Activated naive CD4-positive, alpha-beta T cell treated with anti-CD3 and anti-CD28 coated beads, Interleukin-2, amount 50 U/mL, for 72 hours (primary cell): Measurements from ENCODE around the gene NTSR1. TPM values are rescaled to one million over a fixed set of nuclear protein-coding genes. Genes with fewer than 3 reads are reported as not detected.

Source experiments
- ATAC-seq, 2 donors: fragments of 150-1000 bp; cut with Tn5 transposase; 2 replicates each; pipeline ENCODE4 v1.10.0; 2021; ENCODE audit warnings: mild to moderate bottlenecking in 2 of 2, moderate library complexity in 2 of 2
- DNase-seq, 2 donors: peaks; one replicate each; pipeline ENCODE4 v3.0.0; 2021 to 2022; ENCODE audit warnings: low spot score in 2 of 2
- H3K27ac Mint-ChIP-seq, 2 donors: one replicate each; pipeline ENCODE4 v1.8.0; 2022; ENCODE audit warnings: mild to moderate bottlenecking in 2 of 2, mixed read lengths in 2 of 2
- H3K36me3 Mint-ChIP-seq, 2 donors: one replicate each; pipeline ENCODE4 v1.8.0; 2022; ENCODE audit warnings: mixed read lengths in 2 of 2
- H3K9me3 Mint-ChIP-seq, 2 donors: one replicate each; pipeline ENCODE4 v1.8.0; 2022; ENCODE audit warnings: mixed read lengths in 2 of 2
- total RNA-seq, 2 donors: library from RNA; stranded (reverse); gene quantifications; one replicate each; pipeline ENCODE4 v1.2.3, GENCODE V29; 2022

The NTSR1 gene
- total RNA-seq, 2 donors from 2014 or later: not detected

DNA sequence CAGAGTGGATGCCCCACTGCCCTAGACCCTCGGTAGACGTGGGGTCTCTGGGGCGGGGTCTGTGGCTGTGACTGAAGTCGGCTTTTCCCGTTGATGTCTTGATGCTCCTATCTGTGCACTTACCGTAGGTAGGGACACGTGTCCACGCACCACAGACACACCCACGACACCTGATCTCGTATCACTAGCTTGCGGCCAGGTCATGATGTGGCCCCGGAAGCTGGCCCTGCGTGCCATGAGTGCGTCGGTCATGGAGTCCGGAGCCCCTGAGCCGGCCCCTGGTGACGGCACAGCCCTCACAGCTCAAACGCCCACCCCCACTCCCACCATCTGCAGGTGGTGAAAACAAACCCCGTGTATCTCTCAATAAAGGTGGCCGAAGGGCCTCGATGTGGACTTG lies 53.7 kb downstream of the NTSR1 start:
- H3K27ac Mint-ChIP-seq: no peak overlapping the region
- DNase-seq (no peak), ATAC-seq (no peak)
- H3K36me3 Mint-ChIP-seq: no peaks in the 10 kb centered on the region
- H3K9me3 Mint-ChIP-seq: no peaks in the 10 kb centered on the region

DNA sequence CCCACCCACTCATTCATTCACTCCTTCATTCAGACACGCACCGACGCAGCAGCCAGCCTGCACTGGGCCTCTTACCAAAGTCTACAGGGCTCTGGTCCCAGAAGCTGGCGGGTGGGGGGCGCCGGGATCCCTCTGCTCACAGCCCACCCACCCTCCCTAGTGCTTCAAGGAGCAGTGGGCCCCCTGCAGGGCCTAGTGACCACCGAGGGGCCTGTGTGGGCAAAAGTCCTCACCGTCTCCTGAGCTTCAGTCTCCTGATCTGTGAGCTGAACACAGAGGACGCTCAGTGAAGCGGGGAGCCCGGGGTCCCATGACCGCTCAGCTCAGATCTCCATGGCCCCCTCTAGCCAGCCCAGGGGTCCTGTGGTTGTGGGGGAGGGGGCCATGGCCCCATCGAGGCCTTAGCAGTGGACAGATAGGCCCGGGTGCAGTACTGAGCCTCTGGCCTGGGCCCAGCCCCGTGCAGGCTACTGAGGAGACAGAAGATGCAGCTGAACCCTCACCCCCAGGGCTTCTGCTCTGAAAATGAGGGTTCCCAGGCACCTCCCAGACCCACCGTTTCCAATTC lies 54.2 kb downstream of the NTSR1 start:
- Mint-ChIP-seq H3K9me3 (no peaks in the 10 kb centered on the region), H3K36me3 (no peaks in the 10 kb centered on the region), H3K27ac (peak overlapping the region in 1 of 2 donors; percentile 46)
- ATAC-seq: no peak
- DNase-seq: no peak

DNA sequence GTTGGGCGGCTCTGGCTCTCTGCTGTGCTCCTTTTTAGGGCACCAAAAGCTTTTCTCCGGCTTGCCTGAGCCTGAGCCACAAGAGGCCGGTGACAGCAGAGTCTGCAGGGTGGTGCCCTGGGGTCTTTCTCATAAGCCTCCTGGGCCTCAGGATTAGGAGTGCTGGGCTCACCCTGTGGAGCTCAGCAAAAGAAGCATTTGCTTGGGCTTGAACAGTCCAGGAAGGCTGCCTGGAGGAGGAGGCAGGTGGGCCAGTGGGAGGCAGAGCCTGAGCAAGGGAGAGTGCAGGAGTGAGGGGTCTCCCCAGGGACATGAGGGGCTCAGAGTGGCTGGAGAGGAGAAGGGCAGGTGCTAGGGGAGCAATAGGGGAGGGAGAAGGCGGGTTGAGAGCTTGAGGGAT lies 54.8 kb downstream of the NTSR1 start:
- ATAC-seq (no peak), DNase-seq (no peak)
- H3K9me3 Mint-ChIP-seq: no peaks in the 10 kb centered on the region
- no peaks in the 10 kb centered on the region for H3K36me3 Mint-ChIP-seq
- peak overlapping the region in 1 of 2 donors; percentile 46 for H3K27ac Mint-ChIP-seq

DNA sequence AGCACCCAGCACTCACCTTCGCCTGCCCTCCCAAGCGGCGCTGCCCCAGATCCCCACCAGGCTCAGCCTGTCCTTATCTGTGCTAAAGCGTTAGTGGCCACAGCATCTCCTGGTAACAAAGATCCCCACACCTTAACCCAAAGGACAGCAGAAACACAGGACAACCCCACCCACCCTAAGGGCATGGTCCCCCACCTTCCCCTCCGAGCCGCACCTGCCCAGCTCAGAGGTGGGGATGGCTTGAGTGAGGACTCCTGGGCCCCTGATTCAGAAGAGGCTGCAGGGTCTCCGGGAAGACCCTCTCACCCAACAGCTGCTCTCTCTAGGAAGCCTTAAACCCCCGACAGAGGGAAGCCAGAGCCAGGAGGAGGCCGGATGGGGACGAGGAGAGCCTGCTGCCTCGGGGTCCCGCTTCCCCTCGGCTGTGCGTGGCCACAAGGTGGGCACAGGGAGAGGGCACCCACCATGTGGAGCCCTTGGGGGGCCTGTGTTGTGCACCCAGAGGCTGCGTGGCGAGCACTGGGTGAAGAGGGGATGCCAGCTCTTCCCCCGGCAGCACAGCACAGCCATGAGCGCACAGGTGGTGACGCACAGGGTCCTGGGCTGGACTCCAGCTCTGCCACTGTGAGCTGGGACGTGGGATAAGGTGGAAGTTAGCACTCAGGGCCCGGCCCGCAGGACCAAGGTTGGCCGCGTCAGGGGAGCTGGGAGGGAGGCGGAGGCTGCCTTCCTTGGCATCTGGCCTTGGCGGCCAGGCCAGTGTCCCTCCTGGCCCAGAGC lies 55.7 kb downstream of the NTSR1 start:
- DNase-seq: no peak
- Mint-ChIP-seq H3K36me3 (no peaks in the 10 kb centered on the region), H3K27ac (peak overlapping the region in 1 of 2 donors; percentile 58), H3K9me3 (no peaks in the 10 kb centered on the region)
- no peak for ATAC-seq

DNA sequence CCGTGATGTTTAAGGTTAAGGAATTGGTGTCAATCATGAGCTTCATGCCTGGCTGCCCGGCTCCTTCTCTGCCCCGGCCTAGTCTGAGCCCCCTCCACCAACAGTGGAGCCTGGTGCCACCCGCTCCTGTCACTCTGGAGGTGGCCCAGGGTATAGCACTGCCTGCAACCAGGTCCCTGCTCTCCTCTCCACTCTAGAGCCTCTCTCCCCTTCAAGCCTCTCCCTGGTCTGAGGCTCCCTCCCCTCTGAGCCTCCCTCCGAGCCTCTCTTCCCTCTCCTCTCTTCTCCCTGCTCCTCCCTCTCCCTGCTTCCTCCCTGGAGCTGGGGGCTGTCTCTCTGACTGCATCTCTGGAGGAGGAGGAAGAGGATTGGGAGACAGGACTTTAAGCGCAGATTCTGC lies 56.4 kb downstream of the NTSR1 start:
- H3K9me3 Mint-ChIP-seq: no peaks in the 10 kb centered on the region
- H3K36me3 Mint-ChIP-seq: no peaks in the 10 kb centered on the region
- no peak for DNase-seq
- peak overlapping the region; percentile 29 to 58 for H3K27ac Mint-ChIP-seq
- no peak for ATAC-seq

DNA sequence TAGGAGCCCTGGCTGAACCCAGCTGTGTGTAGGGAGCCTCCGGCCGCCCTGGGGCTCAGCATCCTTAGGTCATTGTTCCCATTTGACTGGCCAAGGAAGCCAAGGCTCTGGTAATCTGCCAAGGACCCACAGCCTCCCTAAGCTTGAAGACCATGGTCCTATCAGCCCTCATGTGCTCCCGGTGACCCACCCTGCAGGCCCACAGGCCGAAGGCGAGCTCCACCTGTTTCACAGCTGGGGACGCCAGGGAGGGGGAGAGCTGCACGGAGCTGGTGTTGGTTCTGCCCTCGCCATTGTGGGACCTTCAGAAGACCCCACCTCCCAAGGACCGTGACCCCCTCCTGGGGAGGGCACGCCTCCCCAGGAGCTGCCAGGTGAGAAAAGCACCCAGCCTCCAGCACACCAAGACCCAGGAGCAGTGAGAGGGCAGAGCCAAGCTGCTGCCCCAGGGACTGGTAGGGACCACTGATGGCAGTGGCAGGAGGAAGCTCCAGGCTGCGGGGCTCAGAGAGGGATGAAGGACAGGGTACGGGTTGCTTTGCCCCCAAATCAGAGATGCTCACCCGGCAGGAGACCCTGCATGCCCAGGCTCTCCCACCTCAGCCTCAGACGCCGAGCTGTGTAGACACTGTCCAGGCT lies 56.9 kb downstream of the NTSR1 start:
- Mint-ChIP-seq H3K27ac (peak overlapping the region in 1 of 2 donors; percentile 58), H3K9me3 (no peaks in the 10 kb centered on the region), H3K36me3 (no peaks in the 10 kb centered on the region)
- DNase-seq: no peak
- ATAC-seq: no peak

DNA sequence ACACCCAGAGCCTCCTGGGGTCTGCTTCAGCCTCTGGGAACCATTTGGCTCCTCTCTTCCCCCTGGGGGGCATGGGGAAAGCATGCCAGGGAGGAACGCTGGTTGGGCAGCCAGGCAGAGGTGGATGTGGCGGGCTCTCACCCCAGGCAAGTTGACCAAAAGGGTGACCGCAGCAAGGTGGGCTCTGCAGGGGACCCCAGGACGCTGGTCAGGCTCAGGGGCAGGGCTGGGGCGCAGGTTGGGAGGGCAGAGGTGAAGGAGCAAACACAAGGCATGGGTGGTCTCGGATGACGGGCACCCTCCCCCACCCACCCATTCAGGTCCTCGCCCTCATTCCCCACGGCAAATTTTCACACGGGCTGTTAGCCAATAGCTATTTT lies 57.4 kb downstream of the NTSR1 start:
- no peaks in the 10 kb centered on the region for H3K36me3 Mint-ChIP-seq
- no peaks in the 10 kb centered on the region for H3K9me3 Mint-ChIP-seq
- DNase-seq: no peak
- no peak for ATAC-seq
- peak overlapping the region in 1 of 2 donors; percentile 58 for H3K27ac Mint-ChIP-seq

DNA sequence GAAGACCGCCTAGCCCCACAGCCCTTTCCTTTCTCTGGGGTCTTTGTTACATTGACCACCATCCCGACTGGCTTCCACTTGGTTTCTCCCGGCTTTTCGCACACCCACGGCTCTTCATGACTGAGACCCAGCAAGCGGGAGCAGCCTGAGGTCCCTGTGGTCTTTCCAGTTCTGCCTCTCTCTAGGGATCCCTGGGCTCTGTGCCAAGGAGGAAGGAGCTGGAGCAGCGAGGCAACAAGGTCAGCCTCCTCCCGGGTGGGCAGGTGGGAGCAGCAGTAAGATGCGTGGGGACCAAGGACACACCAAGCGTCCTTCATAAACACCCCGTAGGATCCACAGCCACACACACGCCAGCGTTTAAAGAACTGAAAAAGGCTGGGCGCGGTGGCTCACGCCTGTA lies 58.1 kb downstream of the NTSR1 start:
- no peak for ATAC-seq

DNA sequence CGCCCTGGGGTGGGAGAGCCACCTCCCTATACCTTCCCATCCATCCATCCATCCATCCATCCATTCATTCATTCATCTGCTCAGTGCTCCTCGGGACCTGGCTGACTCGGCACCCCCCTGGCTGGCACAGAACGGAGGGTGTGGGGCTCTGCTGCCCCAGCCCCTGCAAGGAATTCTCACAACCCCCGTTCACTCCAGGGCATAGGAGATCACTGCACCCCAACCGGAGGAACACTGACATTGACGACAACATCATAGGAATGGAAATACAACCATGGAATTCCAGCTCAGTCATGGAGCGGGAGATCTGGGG lies 59.6 kb downstream of the NTSR1 start:
- Mint-ChIP-seq H3K9me3 (no peaks in the 10 kb centered on the region), H3K36me3 (no peaks in the 10 kb centered on the region), H3K27ac (peak overlapping the region in 1 of 2 donors; percentile 3)
- DNase-seq (no peak), ATAC-seq (no peak)

More for the DNA sequence above, 58.1 kb downstream of the NTSR1 start:
- Mint-ChIP-seq H3K36me3 (no peaks in the 10 kb centered on the region), H3K27ac (no peak overlapping the region), H3K9me3 (no peaks in the 10 kb centered on the region)
- no peak for DNase-seq

DNA sequence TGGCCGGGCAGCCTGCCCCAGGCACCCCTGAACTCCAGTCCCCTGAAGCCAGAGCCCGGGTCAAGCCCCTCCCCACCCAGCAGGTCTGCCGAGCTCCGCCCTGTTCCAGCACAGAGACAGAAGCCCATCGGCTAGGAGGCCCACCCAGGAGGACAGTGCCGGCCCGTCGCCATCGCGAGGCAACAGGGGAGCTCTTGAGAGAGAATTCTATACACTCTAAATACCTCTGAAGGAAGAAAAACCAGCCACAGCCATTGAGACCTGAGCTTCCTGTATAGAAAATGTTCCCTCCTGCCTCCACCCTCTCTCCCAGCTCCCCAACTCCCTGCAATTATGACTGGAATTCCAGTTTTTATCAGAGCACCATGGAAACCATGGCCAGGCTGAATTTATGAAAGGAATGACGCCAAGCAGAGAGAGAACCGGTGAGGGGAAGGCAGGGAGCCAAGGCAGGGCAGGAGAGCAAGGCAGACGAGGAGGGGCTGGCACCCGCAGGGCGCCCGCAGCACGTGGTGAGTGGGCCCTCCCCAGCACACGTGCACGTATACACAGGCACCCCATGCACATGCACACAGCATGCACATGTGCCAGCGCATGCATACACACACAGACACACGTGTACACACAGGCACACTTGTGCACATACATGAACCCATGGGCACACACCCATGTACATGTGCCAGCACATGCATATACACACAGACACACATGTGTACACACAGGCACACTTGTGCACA lies 60.1 kb downstream of the NTSR1 start:
- DNase-seq (no peak), ATAC-seq (no peak)
- Mint-ChIP-seq H3K9me3 (no peaks in the 10 kb centered on the region), H3K27ac (peak overlapping the region in 1 of 2 donors; percentile 3), H3K36me3 (no peaks in the 10 kb centered on the region)

DNA sequence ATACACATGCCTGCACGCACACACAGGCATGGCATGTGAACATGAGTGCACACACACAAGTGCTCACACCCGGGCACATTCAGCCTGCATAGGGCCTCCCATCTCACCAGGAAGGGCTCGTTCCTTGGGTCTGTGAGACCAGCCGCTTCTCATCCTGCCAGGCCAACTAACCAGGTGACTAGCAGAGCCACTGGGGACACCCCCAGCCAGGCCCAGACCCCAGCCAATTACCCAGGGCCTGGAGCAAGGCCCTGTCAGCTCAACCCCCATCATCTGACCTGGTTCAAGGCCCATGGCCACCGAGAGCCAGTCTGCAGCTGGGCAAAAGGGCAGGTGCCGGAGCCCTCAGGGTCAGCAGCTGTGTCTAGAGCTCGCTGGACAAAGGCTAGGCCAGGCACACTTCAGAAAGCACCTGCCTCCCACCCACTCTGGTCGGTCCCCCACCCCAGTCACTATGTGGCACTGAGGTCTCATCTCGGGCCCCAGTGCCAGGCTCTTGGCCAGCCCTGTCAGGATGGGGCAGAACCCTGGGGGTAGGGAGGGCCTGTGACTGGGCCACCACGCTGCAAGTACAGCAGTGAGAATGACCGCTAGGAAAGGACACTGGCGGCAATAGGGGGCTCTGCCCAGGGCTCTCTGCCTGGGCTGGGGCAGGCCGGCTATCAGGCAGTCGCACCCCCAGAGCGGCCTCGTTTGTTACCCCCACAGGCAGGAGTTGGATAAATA lies 60.9 kb downstream of the NTSR1 start:
- ATAC-seq: no peak
- no peak for DNase-seq
- Mint-ChIP-seq H3K36me3 (no peaks in the 10 kb centered on the region), H3K27ac (no peak overlapping the region), H3K9me3 (no peaks in the 10 kb centered on the region)

DNA sequence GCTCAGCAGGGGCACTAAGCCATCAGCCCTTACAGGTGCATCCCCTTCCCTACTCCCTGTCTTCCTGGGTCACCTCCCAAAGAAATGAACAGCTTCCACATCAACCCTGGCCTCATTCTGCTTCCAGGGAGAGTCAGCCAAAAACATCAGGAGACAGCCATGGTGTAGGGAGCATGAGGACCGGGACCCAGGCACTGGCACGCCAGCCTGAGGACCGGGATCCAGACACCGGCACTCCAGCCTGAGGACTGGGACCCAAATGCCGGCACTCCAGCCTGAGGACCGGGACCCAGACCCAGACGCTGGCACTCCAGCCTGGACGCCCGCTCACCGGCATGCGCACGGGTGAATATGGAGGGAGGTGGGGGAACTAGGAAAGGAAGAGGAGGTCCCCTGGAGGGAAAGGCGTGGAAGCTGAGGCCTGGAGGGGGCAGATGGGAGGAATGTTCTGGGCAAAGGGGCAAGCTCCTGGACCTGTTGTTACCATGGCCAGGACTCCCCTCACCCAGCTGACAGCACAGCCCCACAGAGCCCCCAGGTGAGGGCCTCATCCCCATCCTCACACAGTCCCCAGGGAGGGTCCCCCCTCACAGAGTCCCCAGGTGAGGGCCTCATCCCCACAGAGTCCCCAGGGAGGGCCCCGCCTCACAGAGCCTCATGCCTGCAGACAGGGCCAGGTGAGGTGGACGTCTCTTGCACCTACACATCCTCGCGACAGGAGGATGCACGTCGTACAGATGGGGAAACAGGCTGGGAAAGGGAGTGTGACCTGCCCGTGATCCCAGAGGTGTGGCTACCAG lies 61.7 kb downstream of the NTSR1 start:
- H3K36me3 Mint-ChIP-seq: no peaks in the 10 kb centered on the region
- no peaks in the 10 kb centered on the region for H3K9me3 Mint-ChIP-seq
- DNase-seq (no peak), ATAC-seq (no peak)
- H3K27ac Mint-ChIP-seq: no peak overlapping the region

DNA sequence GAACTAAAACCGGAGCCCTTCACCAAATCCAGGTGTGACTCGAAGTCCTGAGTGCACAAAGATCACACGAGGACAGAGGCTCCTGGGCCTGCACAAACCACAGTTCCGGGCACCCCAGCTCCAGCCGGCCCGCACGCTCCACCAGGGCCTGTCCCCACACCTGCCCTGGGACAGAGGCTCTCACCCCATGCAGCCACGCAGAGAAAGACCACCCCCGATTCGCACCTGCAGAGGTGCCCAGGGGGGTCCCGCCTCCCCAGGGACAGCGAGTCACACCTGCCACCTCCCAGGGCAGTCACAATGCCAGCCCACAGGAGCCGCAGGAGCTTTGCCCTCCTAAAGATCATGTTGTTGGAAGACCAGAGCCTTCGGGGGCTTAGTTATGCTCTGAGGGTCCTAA lies 62.3 kb downstream of the NTSR1 start:
- no peak overlapping the region for H3K27ac Mint-ChIP-seq
- H3K9me3 Mint-ChIP-seq: no peaks in the 10 kb centered on the region
- no peak for ATAC-seq
- no peak for DNase-seq
- no peaks in the 10 kb centered on the region for H3K36me3 Mint-ChIP-seq

DNA sequence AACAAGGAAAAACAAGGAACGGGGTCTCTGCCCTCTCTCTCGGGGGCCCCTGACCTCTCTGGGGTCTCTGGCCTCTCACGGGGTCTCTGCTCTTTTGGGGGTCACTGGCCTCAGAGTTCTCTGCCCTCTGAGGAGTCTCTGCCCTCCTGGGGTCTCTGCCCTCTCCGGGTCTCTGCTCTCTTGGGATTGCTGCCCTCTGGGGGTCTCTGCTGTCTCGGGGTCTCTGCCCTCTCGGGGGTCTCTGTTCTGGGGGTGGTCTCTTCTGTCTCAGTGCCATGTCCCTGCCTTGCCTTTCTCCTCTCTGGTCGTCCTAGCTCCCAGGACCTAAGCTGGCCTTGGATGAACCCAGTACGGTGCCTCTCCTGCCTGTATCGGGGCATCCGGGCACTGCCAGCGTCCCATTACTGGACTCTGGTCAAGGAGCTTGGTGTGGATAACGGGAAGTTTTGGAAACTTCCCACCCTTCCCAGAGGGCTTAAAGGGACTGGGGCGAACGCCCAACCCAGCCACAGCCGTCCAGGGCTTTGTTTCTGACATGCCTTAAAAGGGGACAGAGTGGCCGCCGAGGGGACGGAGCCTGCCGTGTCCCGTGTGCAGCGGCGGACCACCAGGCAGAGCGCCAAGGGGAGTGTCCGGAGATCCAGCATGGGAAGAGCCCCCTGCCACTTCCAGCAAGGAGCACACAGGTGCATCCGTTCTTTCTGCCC lies 62.9 kb downstream of the NTSR1 start:
- Mint-ChIP-seq H3K27ac (peak overlapping the region in 1 of 2 donors; percentile 37), H3K9me3 (no peaks in the 10 kb centered on the region), H3K36me3 (no peaks in the 10 kb centered on the region)
- DNase-seq (no peak), ATAC-seq (no peak)

DNA sequence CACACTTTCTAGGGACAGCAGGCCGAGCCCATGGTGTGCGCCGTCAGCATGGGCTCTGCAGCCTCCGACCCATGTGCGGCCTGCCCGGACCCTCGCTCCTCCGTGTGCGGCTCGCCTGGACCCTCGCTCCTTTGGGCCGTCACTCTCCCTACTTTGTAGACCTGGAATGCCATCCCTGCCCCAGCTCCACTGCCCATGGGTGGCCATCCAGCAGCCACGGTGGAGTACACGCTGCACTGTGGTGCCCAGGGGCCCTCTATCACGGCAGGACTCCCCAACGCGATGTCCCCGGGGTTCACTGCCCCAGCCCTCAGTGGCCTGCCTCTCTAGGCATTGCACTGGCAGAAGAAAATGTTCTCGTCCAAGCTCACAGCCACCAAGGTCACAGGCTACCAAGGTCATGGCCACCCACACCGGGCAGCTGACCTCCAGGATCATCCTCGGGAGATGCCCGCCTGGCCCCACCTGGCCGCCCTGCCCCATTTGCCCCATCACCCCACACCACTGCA lies 63.5 kb downstream of the NTSR1 start:
- Mint-ChIP-seq H3K36me3 (no peaks in the 10 kb centered on the region), H3K27ac (no peak overlapping the region), H3K9me3 (peaks cover 0 to 4% of the 10 kb centered on the region in 2 donors)
- DNase-seq (no peak), ATAC-seq (no peak)
